Measurements from ENCODE around the gene MS4A5. TPM values are rescaled to one million over a fixed set of nuclear protein-coding genes. Genes with fewer than 3 reads are reported as not detected.
A peak's percentile ranks its signal among the peaks of the same experiment; 100 is the strongest.

MS4A5 gene
- polyA plus RNA-seq, 10 donors, result not detected

GRCh38 chr11:60477035-60477445, 47.7 kb downstream of the MS4A5 start:
- DNase-seq, result peak in 2 of 3 donors; percentile 16 to 18

GRCh38 chr11:60482361-60482760, 53.0 kb downstream of the MS4A5 start:
- DNase-seq, result no peak

DNA sequence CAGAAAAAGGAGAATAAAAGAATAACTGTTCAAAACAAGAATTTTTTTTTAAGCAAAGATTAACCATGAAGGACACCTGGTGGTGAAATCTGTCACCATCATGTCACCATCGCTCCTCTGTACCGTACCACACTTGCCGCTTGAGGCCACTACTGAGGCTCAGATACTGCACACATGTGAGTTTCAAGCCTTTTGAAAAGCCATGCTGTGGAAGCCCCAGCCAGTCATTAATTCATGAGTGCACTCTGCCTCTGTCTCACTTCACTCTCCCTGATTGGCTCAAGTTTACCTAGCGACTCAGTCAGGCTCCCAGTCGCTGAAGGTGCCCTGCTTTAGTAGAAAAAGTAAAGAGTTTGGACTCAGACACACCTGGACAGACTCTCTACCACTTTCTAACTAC, 56.6 kb downstream of the MS4A5 start:
- DNase-seq, result no peak

GRCh38 chr11:60492488-60493009, 63.2 kb downstream of the MS4A5 start, which contains the start of gene MS4A12:
TSS of gene MS4A12 (plus strand) at chr11:60492778. CDS start at chr11:60497319, 4,541 bp downstream.
- no peak for DNase-seq

DNA sequence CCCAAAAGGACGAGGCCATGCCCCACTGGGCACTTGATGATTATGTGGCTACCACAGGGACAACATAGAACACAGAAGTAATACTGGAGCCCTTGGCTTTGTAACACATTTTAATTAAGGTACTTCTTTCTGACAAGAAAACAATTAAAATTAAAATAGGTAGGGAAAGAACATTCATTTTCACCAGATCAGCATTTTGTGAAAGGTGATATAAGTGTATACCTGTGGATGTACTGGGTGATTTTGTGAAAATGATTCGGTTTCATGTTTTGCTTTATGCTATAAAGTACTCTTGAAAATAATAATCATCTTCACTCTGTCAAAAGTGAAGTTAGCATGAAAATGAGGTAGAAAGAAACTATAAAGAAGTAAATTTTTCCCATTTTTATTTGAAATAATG, 64.1 kb downstream of the MS4A5 start:
- no peak for DNase-seq

Other genes with a start within 250 kb of the MS4A5 start
- 10 to 100 TPM; 18.6 to 29.1 (median 25.8) TPM for gene MS4A6A, start 246.5 kb upstream of the MS4A5 start, polyA plus RNA-seq (ENCODE audit: insufficient read length in 10 of 10)
- gene MS4A4E, start 186.4 kb upstream of the MS4A5 start, polyA plus RNA-seq (ENCODE audit: insufficient read length in 10 of 10), result 1 to 10 TPM in 9 of 10 donors, under 1 TPM in 1; 0.83 to 2.4 (median 1.6) TPM
- 10 to 100 TPM in 8 of 10 donors, 1 to 10 TPM in 2; 7.2 to 15.3 (median 12.5) TPM for gene MS4A4A, start 148.9 kb upstream of the MS4A5 start, polyA plus RNA-seq (ENCODE audit: insufficient read length in 10 of 10)
- gene MS4A6E, start 102.3 kb upstream of the MS4A5 start, polyA plus RNA-seq (ENCODE audit: insufficient read length in 10 of 10), result not detected
- gene MS4A7, start 51.0 kb upstream of the MS4A5 start, polyA plus RNA-seq (ENCODE audit: insufficient read length in 10 of 10), result 10 to 100 TPM in 3 of 10 donors, 1 to 10 TPM in 7; 4.7 to 13.5 (median 8.4) TPM
- under 1 TPM; 0.26 to 0.79 (median 0.32) TPM for gene MS4A14, start 33.1 kb upstream of the MS4A5 start, polyA plus RNA-seq (ENCODE audit: insufficient read length in 10 of 10)
- 1 to 10 TPM in 3 of 10 donors, under 1 TPM in 6, not detected in 1; 0.05 to 2.3 (median 0.88) TPM for gene MS4A1, start 26.3 kb downstream of the MS4A5 start, polyA plus RNA-seq (ENCODE audit: insufficient read length in 10 of 10)
- gene MS4A12, start 63.2 kb downstream of the MS4A5 start, polyA plus RNA-seq (ENCODE audit: insufficient read length in 10 of 10), result not detected
- gene MS4A13, start 85.8 kb downstream of the MS4A5 start, polyA plus RNA-seq (ENCODE audit: insufficient read length in 10 of 10), result not detected

All from muscle of back (tissue), 11 donors.